Activated CD4-positive, CD25-positive, alpha-beta regulatory T cell treated with anti-CD3 and anti-CD28 coated beads, Interleukin-2, amount 50 U/mL, for 72 hours (primary cell): ENCODE measurements around the gene PSMG3.

Experiments used
- DNase-seq: peaks from one replicate; pipeline ENCODE4 v3.0.0; 2021

The PSMG3 gene

DNA sequence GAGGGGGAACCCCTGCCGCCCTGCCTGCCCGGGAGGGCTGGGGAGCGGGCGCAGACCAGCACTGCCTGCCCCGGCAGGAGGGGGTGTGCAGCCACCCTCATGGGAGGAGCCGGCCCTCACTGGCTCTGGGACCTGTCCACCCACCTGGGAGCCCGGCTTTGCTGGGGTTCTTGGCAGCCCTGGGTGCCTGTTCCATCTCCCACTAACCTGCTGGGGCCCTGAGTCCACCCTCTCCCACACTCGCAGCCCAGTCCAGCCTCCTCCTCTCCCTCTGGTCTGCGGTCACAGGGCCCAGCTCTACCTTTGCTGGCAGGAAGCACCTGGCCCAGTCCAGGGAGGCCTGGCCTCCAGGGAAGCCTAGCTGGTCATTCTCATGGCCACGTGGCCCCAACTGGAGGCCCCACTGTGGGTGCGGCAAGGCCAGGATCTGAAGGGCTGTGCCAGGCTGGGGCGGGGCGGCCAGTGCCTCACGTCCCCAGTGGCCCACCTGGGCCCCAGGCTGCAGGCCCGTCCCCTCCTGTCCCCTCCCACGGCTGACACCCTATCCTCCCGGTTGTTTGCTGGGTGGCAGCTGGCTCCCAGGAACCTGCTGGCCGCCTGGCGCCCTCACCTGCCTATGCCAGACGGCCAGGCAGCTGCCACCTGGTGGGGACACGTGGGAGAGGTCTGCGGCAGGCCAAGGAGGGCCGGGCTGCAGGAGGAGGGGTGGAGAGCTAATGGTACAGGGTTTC, 13.9 kb downstream of the PSMG3 start, which contains the start of gene TMEM184A:
TMEM184A (minus strand) TSS at position 393 of the 731 bp plus-strand sequence. CDS start 721 bp downstream, outside the sequence.
- DNase-seq, result no peak

DNA sequence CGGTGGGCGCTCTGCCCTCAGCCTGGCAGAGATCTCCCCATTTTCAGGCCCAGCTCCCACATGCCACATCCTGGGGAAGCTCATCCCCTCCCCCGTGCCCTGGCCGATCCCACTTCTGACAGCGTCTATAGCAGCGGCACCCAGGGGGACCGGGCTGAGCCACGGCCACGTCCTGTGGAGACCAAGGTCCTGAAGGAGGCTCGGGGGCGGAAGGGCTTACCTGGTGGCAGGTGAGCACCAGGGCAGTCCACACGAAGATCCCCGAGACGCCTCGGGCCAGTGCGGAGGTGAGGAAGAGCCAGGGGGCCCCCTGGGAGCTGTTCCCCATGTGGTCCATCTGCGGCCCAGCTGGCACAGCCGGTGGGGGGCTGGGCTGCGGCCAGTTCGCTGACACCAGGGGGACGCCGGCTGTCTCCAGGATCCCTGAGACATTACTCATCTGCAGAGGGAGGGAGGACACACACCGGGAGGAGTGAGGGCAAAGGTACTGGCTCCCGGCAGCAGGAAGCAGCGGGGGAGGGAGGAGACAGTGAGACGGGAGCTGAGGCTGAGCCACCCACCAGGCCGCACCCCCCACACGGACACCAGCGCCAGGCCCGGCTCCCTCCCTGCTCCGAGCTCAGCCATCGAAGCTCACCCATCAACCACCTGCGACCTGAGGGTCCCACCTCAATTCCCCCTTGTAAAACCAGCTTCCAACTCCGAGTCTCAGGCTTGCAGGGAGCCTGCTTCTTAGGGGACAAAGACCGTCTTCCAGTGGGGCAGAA, 14.6 kb downstream of the PSMG3 start:
- DNase-seq, result no peak

DNA sequence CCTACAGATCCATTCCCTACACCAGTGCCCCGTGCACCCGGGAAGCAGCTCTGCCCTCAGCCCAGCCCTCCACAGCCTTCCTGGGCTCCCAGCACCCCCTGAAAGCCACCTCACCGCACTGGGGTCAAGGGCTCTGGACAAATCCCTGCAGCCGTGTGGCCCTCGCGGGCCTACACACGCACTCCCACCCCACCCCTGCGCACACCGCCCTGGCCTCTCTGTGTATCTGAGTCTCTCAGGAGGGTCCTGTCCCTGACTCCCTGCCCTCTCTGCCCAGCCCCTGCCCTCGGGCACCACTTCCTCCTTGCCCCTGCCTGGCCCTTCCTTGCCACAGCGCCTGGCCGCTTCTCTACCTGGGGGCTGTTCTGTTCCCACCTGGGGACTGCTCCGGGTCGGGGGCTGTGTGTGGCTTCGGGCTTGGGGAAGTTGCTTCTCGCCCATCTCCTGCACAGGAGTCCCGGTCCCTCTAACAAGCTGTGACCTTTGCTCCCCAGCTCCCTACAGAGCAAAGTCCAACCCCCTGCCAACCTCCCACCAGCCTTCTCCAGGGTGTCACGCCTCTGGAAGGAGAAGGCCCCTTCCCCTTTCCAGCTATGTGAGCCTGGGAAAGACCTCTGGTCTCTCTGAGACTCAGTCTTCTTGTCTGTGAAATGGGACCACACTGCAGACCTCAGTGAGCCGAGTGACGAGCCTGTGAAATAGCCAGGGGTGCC, 15.3 kb downstream of the PSMG3 start:
- DNase-seq, result no peak

DNA sequence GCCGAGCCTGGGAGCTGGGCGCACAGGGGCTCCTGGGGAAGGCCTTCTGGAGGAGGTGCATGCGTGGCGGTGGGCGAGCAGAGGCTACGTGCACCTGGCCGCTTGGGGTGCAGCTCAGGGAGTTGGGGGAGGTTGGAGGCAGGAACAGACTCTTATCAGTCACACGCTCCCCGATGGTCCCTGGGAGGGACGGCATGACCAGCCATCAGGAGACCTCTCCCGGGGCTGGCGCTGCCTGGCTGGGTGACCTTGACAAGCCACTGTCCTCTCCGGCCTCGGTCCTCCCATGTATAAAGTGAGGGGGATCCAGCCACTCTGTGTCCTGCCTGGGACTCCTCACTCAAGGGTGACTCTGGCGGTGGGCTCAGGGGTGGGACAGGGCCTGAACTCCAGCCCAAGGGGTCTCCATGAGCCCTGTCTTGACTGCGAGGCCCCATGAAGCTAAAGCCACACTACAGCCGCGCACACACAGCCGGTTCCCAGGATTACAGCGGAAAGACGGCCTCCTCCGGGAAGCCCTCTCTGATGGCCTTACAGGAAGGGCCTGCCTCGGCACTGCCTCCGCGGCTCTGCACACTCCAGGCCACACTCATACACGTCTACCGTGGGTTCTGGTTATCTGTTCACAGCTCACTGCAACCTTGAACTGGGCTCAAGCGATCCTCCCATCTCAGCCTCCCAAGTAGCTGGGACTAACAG, 16.2 kb downstream of the PSMG3 start:
- DNase-seq, result no peak

DNA sequence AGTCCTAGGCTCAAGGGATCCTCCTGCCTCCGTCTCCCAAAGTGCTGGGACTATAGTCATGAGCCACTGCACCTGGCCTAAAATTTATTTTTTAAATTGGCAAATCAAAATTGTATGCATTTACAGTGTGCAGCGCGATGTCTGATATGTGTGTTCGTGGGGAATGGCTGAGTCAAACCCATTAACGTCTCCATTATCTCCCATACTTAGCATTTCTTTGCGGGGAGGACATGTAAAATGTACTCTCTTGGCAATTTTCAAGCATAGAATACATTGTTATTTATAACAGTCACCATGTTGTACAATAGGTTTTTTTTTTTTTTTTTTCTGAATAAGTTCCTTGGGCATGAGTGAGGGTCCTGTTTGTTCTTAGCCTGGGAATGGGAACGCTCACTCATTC, 17.6 kb downstream of the PSMG3 start:
- DNase-seq, result no peak

DNA sequence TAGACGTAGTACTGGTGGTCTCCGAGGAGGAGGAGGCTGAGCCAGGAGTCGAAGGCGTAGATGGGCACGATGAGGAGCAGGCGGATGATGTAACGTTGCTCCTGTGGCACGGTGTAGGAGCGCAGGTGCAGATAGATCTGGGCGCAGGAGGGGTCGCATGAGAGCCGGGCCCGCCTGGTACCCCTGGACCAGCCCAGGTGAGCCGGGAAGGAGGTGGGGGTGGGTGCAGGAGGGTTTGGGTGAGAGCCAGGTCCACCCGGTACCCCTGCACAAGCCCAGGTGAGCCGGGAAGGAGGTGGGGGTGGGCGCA, 19.0 kb downstream of the PSMG3 start:
- no peak for DNase-seq

DNA sequence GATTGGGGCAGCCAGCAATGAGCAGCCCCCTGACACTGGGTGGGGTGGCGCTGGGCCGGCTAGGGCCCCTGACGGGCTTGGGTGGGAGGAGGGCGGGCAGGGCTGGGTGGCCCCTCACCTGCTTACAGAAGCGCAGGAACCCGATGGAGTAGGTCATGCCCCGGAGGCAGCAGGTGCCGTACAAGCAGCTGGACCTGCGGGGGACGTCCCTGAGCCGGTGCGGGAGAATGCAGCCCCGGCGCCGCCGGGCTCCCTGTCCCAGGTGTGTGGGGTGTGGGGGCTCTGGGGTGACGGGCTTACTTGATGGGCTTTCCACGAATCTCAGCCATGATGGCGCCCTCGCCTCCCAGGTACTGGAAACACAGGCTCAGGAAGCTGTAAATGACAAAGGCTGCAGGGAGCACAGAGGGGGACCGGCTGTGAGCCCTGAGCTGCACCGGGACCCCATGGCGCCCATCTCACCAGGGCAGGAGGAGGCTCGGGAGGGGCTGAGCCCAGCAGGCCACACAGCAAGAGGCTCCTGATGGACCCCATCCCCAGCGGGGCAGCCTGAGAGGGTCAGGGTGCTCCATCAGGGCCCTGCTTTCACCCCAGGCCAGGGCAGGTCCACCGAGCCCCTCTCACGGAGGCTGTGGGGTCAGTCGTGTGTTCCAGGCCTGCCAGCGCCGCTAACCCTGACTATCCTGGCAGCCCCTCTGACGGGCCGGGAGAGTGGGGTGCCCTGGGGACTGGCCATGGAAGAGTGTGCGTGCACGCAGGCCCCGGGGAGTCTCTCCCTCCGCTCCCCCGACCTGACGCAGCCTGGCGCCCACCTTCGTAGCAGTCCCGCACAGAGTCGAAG, 19.6 kb downstream of the PSMG3 start:
- DNase-seq, result no peak

DNA sequence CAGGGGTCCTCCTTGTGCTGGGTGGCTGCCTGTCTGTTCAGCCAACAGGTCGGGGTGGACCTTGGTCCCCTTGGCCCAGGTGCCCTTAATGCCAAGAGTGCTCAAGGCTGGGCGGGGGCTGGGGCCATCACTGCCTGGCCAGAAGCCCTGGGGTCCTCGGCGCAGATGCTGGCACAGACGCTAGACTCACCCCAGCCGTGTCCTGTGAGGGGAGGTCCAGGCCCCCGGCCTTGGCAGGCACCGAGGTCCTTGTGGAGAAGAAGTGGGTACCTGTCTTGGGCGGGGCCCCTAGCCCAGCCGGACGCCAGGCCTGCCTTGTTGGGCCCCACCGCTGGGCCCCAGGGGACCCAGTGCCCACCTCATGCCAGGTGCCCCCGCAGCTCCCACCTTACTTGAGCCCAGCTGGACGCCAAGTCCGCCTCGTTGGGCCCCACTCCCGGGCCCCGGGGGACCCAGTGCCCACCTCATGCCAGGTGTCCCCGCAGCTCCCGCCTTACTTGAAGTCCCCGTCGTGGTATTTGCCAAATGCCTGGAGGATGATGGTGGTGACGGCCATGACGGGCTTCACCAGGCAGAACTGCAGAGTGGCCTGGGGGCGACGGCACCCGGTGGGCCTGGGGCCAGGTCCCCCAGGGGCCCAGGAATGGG, 20.4 kb downstream of the PSMG3 start:
- DNase-seq, result no peak

DNA sequence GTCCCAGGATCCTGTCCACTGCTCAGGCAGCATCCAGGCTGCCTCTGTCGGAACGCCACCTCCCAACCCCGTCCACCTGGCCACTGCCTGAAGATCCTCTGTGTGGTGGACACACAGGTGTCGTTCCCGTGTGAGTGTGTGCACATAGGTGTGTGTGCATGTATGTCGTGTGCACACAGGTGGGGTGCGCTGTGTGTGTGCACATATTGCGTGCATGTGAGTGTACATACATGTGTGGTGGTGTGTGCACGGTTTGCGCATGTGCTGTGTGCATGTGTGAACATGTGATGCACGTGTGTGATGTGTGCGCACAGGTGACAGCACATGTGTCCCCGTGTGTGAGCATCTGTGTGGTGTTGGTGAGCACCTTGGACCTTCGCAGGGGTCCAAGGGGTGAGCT, 20.9 kb downstream of the PSMG3 start:
- DNase-seq, result no peak

DNA sequence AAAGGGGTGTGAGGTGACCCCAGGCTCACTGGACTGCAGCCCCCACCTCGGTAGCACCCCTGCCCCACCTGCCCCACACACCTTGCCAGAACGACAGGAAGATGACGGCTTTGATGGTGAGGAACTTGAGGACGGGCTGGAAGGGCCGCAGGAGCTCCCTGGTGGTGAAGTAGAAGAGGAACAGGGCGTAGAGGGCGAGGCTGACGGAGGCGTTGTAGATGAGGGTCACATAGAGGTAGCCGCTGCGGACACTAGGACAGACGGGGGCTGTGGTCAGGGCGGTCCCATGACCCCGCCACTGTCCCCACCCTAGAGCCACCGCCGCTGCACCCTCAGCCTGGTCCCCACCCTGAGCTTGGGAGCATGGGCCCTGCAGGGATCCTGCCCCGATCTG, 21.4 kb downstream of the PSMG3 start:
- no peak for DNase-seq

DNA sequence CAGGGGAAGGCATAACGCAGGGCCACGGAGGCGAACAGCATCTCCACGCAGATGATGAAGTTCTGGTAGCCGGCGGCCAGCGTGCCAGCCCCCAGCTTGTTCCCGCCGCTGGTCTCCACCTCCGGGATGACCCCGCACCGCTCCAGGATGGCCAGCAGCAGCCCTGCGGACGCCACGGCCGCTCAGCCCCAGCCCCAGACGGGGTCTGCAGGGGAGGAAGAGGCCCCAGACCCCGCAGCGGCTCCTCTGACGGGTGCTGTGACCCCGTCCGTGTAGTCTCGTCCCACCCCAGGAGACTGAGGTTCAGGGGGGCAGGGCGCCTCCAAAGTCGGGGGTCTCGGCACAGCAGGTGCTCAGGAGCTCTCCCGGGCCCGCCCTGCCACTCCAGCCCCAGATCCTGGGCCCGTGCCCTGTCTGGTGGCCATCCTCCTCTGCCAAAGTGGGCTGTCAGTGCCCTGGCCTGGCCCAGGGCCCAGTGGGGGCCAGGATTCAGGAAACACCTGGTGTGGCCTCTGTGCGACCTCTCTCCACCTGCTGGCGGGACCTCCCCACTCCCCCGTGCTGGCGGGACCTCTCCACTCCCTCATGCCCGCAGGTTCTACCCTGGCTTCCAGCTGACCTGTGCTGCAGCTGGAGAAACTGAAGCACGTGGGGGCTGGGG, 21.9 kb downstream of the PSMG3 start:
- DNase-seq, result no peak

DNA sequence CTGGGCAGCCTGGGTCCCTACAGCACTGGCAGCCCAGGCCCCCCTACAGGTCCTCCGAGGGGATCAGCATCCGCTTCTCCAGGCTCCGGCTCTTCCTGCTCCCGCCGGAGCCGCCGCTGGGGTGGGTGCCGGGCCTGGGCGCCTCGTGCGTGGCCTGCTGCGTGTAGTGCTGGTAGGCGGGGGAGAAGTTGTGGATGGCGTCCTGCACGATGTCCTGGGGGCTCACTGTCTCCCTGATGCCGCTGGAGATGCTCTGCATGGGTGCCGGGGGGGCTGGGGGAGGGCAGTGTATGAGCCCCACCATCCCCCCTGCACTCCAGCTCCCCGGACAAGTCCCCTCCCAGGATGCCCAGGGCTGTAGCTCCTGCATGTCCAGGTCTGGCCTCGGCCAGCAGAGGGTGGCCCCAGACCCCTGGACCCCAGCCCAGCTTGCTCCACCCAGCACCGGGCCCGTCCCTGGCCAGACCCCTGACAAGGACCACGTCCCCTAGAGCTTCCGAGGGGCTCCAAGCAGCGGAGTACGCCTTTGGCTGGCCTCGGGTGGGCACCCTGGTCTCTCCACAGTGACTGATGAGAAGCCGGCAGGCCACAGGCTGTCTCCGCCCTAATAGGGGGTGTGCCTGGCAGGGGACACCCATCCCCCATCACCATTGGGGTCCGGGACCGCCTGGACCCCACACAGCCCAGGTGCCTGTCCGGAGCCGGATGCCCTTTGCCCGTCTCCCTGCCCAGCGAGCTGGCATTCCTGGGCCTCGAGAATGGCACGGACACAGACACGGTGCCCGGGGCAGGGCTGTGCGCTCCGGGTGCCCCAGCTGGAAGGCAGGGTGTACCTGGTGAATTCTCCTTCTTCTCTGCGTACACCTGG, 22.7 kb downstream of the PSMG3 start:
- no peak for DNase-seq

DNA sequence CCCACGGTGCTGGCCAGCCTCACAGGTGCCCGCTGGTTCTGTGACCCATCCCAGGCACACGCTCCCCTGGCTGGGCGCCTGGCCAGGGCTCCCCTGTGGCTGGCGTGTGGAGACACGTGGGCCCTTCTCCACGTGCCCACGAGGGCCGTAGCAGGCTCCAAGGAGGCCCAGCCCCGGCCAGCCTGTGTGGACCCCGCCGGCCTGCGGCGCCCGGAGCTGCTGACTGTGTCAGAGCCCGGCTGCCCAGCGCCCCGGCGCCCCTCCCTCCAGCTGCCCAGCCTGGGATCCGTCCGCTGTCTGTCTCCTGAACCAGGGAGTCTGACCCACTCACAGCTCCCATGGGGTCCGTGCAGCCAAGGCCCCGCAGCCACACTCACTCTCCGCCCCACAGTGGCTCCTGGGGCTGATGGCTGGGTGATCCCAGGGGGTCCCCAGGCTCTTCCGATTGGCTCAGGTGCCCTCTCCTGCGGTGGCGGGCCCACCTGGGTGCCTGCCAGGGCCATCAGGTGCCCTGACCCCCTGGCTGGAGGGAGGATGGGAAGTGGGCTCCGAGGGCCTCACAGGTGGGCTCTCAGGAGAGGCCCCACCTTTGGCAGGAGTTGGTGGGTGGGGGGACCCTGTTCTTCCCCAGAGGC, 23.4 kb downstream of the PSMG3 start:
- DNase-seq, result no peak

DNA sequence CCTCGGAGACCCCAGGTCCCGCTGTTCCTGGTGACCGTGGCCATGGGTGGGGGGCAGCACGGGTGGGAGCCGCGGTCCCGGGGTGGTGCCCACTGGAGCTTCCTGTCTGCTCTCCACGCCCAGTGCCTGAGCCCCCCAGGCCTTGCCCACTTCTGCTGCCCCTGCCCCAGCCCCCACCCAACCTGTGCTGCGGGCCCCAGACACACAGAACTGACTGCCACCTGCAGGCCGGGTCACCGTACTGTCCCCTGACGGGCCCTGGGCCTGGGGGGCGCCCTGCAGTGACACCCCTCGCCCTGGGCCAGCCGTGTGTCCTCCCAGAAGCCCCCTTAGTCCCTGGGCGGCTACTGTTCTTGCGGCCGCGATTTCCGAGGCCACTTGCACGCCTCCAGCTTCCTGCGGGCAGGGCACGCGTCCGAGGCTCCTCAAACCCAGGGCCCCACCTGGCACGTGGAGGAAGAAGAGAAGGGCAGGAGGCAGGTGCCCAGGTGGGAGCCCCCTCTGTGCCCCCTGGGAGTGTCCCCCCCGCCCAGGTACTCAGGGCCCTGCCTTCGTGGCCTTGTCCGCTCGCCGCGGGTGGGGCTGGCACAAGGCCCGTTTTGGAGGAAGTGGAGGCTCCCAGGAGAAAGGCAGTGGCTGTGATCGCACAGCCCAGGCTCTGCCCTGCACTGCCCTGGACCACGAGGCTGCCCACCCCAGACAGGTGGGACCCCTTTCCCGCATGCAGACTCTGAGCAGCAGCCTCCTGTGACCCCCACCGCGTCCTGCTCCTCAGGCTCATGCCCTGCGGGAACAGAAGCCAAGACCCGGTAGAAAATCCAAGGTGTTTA, 24.2 kb downstream of the PSMG3 start:
- DNase-seq, result no peak

DNA sequence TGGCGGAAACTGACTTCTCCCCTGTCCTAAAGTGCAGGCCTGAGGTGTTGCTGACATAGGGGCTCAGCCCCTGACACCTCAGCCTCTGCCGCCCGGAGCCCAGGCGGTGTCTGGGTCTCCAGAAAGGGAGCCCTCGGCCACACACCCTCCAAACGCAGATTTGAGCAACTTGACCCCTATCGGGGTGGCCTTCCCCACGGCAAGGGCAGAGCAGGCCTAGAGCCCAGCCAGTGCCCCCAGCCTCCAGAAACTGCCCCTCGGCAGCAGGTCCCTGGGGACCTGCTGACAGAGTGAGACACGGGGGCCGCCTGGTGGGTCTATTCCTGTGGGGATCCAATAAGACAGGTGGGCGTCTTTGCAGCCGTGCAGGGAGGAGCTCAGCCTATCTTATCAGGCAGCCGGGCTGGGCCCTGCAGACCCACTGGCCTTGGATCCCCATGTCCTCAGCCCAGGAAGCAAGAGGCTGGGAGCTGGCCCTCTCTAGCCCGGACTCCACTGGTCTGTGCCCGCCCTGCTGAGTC, 24.9 kb downstream of the PSMG3 start:
- no peak for DNase-seq

DNA sequence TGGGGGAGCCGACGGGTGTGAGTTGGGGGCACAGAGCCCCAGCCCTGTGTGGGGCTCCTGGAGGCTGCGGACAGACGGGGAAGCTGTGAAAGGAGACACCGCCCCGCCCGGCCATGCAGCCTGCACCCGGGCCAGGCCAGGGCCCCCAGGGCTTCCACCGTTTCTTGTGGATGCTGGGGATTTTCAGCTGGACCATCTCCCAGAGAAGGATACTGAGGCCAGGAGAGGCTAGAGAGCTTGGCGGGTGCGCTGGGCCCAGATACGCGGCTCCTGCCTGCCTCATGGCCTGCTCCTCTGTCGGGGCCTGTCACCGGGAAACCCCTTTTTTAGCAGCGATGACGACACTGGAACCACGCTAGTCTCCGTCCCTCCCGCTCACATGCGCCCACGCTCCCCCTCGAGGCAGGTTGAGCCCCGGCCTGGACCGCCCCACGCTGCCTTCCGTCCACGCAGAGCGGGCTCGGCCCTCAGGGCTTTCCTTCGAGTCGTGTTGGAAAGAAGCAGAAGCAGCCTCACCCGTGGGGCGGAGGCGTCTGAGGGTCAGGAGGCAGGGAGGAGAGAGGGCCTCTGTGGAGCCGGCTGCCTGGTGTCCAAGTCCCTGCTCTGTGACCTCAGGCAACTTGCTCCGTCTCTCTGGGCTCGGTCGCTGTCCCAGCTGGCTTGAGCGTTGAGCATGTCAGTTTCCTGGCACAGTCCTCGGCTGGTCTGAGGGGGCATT, 25.5 kb downstream of the PSMG3 start:
- no peak for DNase-seq

DNA sequence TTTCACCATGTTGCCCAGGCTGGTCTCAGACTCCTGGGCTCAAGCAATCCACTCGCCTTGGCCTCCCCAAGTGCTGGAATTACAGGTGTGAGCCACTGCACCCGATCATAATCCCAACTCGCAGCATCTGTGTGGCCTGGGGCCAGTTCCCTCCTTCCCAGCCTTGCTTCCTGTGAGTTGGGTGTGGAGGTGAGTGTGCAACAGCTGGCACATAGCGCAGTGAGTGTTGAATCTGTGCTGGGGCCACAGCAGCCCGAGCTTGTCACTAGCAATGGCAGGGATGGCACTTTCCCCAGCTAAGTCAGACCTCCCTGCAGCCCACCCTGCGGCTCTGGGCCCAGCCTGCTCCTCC, 26.0 kb downstream of the PSMG3 start:
- no peak for DNase-seq
